ENCODE measurements around the gene ERICH2.

Gene ERICH2

DNA sequence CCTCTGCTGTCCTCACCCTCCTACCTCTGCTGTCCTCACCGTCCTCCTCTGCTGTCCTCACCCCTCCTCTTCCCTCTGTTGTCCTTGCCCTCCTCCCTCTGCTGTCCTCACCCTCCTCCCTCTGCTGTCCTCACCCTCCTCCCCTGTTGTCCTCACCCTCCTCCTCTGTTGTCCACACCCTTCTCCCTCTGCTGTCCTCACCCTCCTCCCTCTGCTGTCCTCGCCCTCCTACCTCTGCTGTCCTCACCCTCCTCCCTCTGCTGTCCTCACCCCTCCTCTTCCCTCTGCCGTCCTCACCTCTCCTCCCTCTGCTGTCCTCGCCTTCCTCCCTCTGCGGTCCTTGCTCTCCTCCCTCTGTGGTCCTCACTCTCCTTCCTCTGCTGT, 58.3 kb downstream of the ERICH2 start:
- Histone ChIP-seq H3K9me2 (ENCODE audit: low read depth, low read length) (no peaks in the 10 kb centered on the region), H3K36me3 (ENCODE audit: insufficient read depth, low read length) (no peaks in the 10 kb centered on the region), H3K79me2 (ENCODE audit: insufficient read depth, low read length) (no peaks in the 10 kb centered on the region), H3K4me1 (ENCODE audit: insufficient read depth, low read length, severe bottlenecking) (no peaks in the 10 kb centered on the region), H3K4me3 (ENCODE audit: low read depth, low read length, poor library complexity, severe bottlenecking) (no peak overlapping the region), H3K9ac (ENCODE audit: low read length) (no peak overlapping the region), H2AFZ (ENCODE audit: low read length) (no peak overlapping the region), H3F3A (ENCODE audit: insufficient read depth, low read length) (no peaks in the 10 kb centered on the region), H3K9me3 (ENCODE audit: low read length) (no peaks in the 10 kb centered on the region), H4K20me1 (ENCODE audit: insufficient read depth, low read length) (no peaks in the 10 kb centered on the region), H3K4me2 (ENCODE audit: low read length) (no peak overlapping the region), H3K27ac (ENCODE audit: low read depth, low read length, poor library complexity, severe bottlenecking) (no peak overlapping the region), H3K27me3 (ENCODE audit: insufficient read depth, low read length) (0 out of 2 replicates have a peak, but pooled peaks cover 5% of the 10 kb centered on the region)
- TF ChIP-seq, protein P1, sequence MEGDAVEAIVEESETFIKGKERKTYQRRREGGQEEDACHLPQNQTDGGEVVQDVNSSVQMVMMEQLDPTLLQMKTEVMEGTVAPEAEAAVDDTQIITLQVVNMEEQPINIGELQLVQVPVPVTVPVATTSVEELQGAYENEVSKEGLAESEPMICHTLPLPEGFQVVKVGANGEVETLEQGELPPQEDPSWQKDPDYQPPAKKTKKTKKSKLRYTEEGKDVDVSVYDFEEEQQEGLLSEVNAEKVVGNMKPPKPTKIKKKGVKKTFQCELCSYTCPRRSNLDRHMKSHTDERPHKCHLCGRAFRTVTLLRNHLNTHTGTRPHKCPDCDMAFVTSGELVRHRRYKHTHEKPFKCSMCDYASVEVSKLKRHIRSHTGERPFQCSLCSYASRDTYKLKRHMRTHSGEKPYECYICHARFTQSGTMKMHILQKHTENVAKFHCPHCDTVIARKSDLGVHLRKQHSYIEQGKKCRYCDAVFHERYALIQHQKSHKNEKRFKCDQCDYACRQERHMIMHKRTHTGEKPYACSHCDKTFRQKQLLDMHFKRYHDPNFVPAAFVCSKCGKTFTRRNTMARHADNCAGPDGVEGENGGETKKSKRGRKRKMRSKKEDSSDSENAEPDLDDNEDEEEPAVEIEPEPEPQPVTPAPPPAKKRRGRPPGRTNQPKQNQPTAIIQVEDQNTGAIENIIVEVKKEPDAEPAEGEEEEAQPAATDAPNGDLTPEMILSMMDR (IDR thresholded peaks at IDR 0.05; ENCODE audit: low read length) = no peak
- no peak for TF ChIP-seq EZH2 (IDR thresholded peaks at IDR 0.05; ENCODE audit: borderline replicate concordance, low read length)

DNA sequence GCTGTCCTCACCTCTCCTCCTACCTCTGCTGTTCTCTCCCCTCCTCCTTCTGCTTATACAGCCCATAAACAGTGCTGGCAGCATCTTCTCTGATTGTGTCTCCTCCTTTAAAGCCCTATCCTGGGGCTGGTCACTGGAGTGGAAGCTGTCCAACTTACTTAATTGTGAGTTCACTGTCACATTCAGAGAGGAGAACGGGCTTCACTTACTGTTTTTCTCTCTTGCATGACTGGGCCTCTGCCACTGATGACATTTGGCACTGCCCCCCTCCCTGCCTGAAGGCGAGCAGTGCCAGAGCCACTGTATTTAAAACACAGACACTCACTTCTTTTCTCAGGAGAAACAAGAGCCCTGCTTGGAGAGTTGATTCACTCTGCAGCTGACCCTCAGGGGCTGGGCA, 58.9 kb downstream of the ERICH2 start:
- TF ChIP-seq, protein P1 (IDR thresholded peaks at IDR 0.05; ENCODE audit: low read length) = no peak
- no peak for TF ChIP-seq EZH2 (IDR thresholded peaks at IDR 0.05; ENCODE audit: borderline replicate concordance, low read length)
- Histone ChIP-seq H4K20me1 (ENCODE audit: insufficient read depth, low read length) (no peaks in the 10 kb centered on the region), H3K36me3 (ENCODE audit: insufficient read depth, low read length) (no peaks in the 10 kb centered on the region)

DNA sequence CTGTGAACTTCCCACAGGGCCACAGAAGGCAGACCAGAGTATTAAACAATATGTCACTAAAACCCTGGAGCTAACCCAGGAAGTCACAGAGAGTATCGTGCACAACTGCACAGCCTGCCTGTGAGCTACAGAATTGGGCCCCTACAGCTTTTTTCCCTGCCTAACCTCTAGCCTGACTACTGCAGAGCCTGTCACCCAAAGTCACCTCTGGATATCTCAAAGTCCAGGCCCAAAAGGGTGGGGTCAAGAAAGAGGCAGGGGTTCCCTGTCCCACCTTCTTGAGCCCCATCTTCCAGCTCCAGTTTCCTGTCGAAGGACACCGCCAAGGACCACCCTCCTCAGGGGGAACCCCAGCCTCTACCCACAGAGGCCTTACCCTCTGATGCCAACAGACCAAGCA, 60.0 kb downstream of the ERICH2 start:
- no peaks in the 10 kb centered on the region for H3F3A ChIP-seq (ENCODE audit: insufficient read depth, low read length)
- TF ChIP-seq, protein P1 (IDR thresholded peaks at IDR 0.05; ENCODE audit: low read length) = no peak
- no peak for TF ChIP-seq EZH2 (IDR thresholded peaks at IDR 0.05; ENCODE audit: borderline replicate concordance, low read length)
- H4K20me1 ChIP-seq (ENCODE audit: insufficient read depth, low read length) = no peaks in the 10 kb centered on the region
- H2AFZ ChIP-seq (ENCODE audit: low read length) = no peak overlapping the region
- H3K27me3 ChIP-seq (ENCODE audit: insufficient read depth, low read length) = 0 out of 2 replicates have a peak, but pooled peaks cover 5% of the 10 kb centered on the region
- H3K4me1 ChIP-seq (ENCODE audit: insufficient read depth, low read length, severe bottlenecking) = no peaks in the 10 kb centered on the region
- H3K27ac ChIP-seq (ENCODE audit: low read depth, low read length, poor library complexity, severe bottlenecking) = no peak overlapping the region
- H3K36me3 ChIP-seq (ENCODE audit: insufficient read depth, low read length) = no peaks in the 10 kb centered on the region
- H3K9ac ChIP-seq (ENCODE audit: low read length) = no peak overlapping the region
- H3K4me3 ChIP-seq (ENCODE audit: low read depth, low read length, poor library complexity, severe bottlenecking) = no peak overlapping the region
- H3K4me2 ChIP-seq (ENCODE audit: low read length) = no peak overlapping the region
- no peaks in the 10 kb centered on the region for H3K9me3 ChIP-seq (ENCODE audit: low read length)
- H3K9me2 ChIP-seq (ENCODE audit: low read depth, low read length) = no peaks in the 10 kb centered on the region
- H3K79me2 ChIP-seq (ENCODE audit: insufficient read depth, low read length) = no peaks in the 10 kb centered on the region

More for the DNA sequence above, 58.9 kb downstream of the ERICH2 start:
- H3K4me2 ChIP-seq (ENCODE audit: low read length) = no peak overlapping the region
- no peaks in the 10 kb centered on the region for H3F3A ChIP-seq (ENCODE audit: insufficient read depth, low read length)
- no peaks in the 10 kb centered on the region for H3K79me2 ChIP-seq (ENCODE audit: insufficient read depth, low read length)
- H3K27me3 ChIP-seq (ENCODE audit: insufficient read depth, low read length) = 0 out of 2 replicates have a peak, but pooled peaks cover 5% of the 10 kb centered on the region
- no peak overlapping the region for H2AFZ ChIP-seq (ENCODE audit: low read length)
- H3K4me1 ChIP-seq (ENCODE audit: insufficient read depth, low read length, severe bottlenecking) = no peaks in the 10 kb centered on the region
- no peak overlapping the region for H3K27ac ChIP-seq (ENCODE audit: low read depth, low read length, poor library complexity, severe bottlenecking)
- no peak overlapping the region for H3K9ac ChIP-seq (ENCODE audit: low read length)
- H3K4me3 ChIP-seq (ENCODE audit: low read depth, low read length, poor library complexity, severe bottlenecking) = no peak overlapping the region
- H3K9me2 ChIP-seq (ENCODE audit: low read depth, low read length) = no peaks in the 10 kb centered on the region
- H3K9me3 ChIP-seq (ENCODE audit: low read length) = no peaks in the 10 kb centered on the region
